Transverse colon (tissue), 4 donors: Measurements from ENCODE around the gene ABCA7. TPM values are rescaled to one million over a fixed set of nuclear protein-coding genes. Genes with fewer than 3 reads are reported as not detected.

Experiments
- DNase-seq: peaks from one replicate; pipeline ENCODE4 v3.0.0-alpha.2; 2019
- H3K27ac ChIP-seq, 4 donors: fragments of 200-600 bp; sonication (generic); 2 replicates each; pipeline ENCODE4 v1.5.1; 2016 to 2018; ENCODE audit warnings: inconsistent platforms in 4 of 4
- H3K27me3 ChIP-seq: fragments of 200-600 bp; sonication (generic); 2 replicates; pipeline ENCODE4 v1.5.1; 2017; ENCODE audit warnings: inconsistent platforms
- H3K36me3 ChIP-seq, 4 donors: fragments of 200-600 bp; sonication (generic); 2 replicates each; pipeline ENCODE4 v1.5.1; 2017 to 2019; ENCODE audit warnings: inconsistent platforms in 4 of 4
- H3K4me1 ChIP-seq, 4 donors: fragments of 200-600 bp; sonication (generic); 2 replicates each; pipeline ENCODE4 v1.5.1; 2017 to 2020; ENCODE audit warnings: inconsistent platforms in 4 of 4
- H3K4me3 ChIP-seq, 4 donors: fragments of 200-600 bp; sonication (generic); 1 replicate in 1 of 4; 2 replicates in 3 of 4; pipeline versions ENCODE4 v1.5.1 to v1.6.1; 2017 to 2019; ENCODE audit warnings: inconsistent platforms in 4 of 4
- H3K9me3 ChIP-seq, 2 donors: fragments of 200-600 bp; sonication (generic); 2 replicates each; pipeline ENCODE4 v1.5.1; 2017 to 2019; ENCODE audit warnings: inconsistent platforms in 2 of 2
- EP300 ChIP-seq: sonication (generic); formaldehyde crosslinking; IDR thresholded peaks from one replicate; pipeline ENCODE4 v1.6.1; 2017; ENCODE audit warnings: antibody characterized with exemption, low read depth
- POLR2A ChIP-seq: fragments of 450-650 bp; IDR thresholded peaks from one replicate; pipeline ENCODE4 v1.6.1; 2016; ENCODE audit warnings: antibody characterized with exemption, mild to moderate bottlenecking, moderate library complexity
- POLR2AphosphoS5 ChIP-seq, 3 donors: sonication (generic); formaldehyde crosslinking; IDR thresholded peaks; one replicate each; pipeline ENCODE4 v1.6.1; 2016; ENCODE audit warnings: antibody characterized with exemption in 3 of 3
- WGBS, 2 donors: methylation state at CpG; one replicate each; pipeline ENCODE4 v1.1.5; 2018; ENCODE audit warnings: low coverage in 1 of 2; 5-methylcytosine and 5-hydroxymethylcytosine counted together
- in situ Hi-C, 4 donors: fragments of 200-750 bp; cut with MboI; loops; one replicate each; pipeline versions ENCODE4 v1.15.0 to v1.15.1; 2017; ENCODE audit warnings: low sequenced_read_pairs in 3 of 4, low pct_ligation_motif_present in 1 of 4, low pct_unique_long_range_greater_than_20kb in 1 of 4
- intact Hi-C: fragments of 100-400 bp; cut with DNase I; formaldehyde crosslinking; loops from one replicate; pipeline ENCODE4 v1.15.1; 2023; ENCODE audit warnings: low total_unique reads
- total RNA-seq, 4 donors: library from RNA; depleted of rRNA; stranded (reverse); fragments of >200 nt; gene quantifications; one replicate each; pipeline ENCODE4 v1.1.0, GENCODE V29; 2016
- TF ChIP-seq, protein P1 (sequence below), 5 experiments: fragments of 200-600 bp in 3 of 5; fragments of 450-650 bp in 2 of 5; sonication (generic) in 3 of 5; IDR thresholded peaks; 1 replicate in 2 of 5; 2 replicates in 3 of 5; pipeline ENCODE4 v1.5.1; 2016 to 2017; ENCODE audit warnings: antibody characterized with exemption in 5 of 5, inconsistent platforms in 3 of 5, mild to moderate bottlenecking in 2 of 5, moderate library complexity in 1 of 5

Gene ABCA7
- total RNA-seq, 4 donors from 2014 or later = 47.1 to 128 (median 82.0) TPM

DNA sequence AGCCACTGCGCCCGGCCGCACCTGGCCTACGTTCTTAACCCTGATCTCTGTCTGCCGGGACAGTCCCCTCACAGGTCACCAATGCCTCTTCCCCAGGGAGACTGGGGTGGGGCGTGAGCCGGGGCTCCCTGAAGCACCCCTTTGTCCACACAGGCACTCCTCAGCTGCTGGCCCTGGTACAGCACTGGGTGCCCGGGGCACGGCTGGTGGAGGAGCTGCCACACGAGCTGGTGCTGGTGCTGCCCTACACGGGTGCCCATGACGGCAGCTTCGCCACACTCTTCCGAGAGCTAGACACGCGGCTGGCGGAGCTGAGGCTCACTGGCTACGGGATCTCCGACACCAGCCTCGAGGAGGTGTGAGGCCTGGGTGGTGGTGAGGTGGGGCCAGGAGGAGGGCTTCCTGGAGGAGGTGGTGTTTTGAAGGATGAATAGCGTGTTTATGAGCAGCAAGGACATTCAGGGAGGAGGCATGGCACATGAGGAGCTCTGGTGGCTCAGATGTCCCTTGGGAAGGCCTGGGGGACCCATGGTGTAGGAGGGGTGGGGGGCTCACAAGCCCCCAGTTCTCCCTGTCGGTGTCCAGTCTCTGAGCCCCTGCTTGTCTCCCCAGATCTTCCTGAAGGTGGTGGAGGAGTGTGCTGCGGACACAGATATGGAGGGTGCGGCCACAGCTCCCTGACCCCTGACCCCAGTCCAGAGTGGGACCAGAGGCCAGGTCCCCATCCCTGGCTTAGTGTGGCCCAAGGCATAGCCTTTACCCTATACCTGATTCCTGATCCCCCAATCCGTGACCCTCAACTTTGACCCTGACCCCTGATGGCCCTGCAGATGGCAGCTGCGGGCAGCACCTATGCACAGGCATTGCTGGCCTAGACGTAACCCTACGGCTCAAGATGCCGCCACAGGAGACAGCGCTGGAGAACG is 13.5 kb downstream of the ABCA7 start:
- Histone ChIP-seq H3K27ac (no peak overlapping the region), H3K27me3 (no peaks in the 10 kb centered on the region), H3K9me3 (peaks cover 0 to 13% of the 10 kb centered on the region in 2 donors), H3K36me3 (no peaks in the 10 kb centered on the region), H3K4me3 (no peak overlapping the region), H3K4me1 (no peaks in the 10 kb centered on the region)
- intact Hi-C loops = no loop called here
- WGBS, 2 donors = 88 to 90% methylated on average over 2 to 30 of the region's 31 CpGs
- TF ChIP-seq POLR2AphosphoS5 (IDR thresholded peaks at IDR 0.05) = no peak
- TF ChIP-seq POLR2A = no peak
- TF ChIP-seq EP300 = no peak
- in situ Hi-C loops = no loop called here
- peak; percentile 5 for DNase-seq

DNA sequence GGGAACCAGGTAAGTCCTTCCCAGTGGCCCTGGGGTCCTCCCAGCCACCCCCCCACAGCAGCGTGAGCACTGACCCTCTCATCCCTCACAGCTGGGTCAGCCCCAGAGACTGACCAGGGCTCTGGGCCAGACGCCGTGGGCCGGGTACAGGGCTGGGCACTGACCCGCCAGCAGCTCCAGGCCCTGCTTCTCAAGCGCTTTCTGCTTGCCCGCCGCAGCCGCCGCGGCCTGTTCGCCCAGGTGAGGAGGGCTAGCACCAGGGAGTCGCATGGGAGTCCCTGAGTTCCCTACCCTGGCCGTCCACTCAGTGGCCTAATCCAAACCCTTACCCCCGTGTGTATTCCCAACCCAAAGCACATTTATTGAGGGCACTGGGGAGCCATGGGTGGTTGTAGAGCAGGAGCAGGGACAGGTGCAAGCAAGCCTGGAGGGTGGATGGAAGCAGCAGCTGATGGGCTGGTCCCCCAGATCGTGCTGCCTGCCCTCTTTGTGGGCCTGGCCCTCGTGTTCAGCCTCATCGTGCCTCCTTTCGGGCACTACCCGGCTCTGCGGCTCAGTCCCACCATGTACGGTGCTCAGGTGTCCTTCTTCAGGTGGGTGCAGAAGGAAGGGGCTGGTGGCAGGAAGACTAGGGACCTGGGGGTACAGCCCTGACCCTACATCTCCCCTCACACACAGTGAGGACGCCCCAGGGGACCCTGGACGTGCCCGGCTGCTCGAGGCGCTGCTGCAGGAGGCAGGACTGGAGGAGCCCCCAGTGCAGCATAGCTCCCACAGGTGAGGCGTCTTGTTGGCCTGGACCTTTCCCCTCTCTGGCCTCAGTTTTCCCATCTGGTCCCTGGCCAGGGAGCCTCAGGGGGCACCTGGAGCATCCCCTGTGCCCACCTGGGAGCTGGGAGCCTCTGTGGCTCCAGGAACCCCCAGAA is 14.5 kb downstream of the ABCA7 start:
- no peak for TF ChIP-seq EP300
- TF ChIP-seq POLR2AphosphoS5 (IDR thresholded peaks at IDR 0.05) = no peak
- TF ChIP-seq, protein P1, sequence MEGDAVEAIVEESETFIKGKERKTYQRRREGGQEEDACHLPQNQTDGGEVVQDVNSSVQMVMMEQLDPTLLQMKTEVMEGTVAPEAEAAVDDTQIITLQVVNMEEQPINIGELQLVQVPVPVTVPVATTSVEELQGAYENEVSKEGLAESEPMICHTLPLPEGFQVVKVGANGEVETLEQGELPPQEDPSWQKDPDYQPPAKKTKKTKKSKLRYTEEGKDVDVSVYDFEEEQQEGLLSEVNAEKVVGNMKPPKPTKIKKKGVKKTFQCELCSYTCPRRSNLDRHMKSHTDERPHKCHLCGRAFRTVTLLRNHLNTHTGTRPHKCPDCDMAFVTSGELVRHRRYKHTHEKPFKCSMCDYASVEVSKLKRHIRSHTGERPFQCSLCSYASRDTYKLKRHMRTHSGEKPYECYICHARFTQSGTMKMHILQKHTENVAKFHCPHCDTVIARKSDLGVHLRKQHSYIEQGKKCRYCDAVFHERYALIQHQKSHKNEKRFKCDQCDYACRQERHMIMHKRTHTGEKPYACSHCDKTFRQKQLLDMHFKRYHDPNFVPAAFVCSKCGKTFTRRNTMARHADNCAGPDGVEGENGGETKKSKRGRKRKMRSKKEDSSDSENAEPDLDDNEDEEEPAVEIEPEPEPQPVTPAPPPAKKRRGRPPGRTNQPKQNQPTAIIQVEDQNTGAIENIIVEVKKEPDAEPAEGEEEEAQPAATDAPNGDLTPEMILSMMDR (IDR thresholded peaks at IDR 0.05) = no peak
- TF ChIP-seq POLR2A = no peak
- no peaks in the 10 kb centered on the region for H3K4me1 ChIP-seq
- H3K4me3 ChIP-seq = no peak overlapping the region
- H3K9me3 ChIP-seq = peaks cover 0 to 13% of the 10 kb centered on the region in 2 donors
- H3K27ac ChIP-seq = no peak overlapping the region
- no peaks in the 10 kb centered on the region for H3K27me3 ChIP-seq
- H3K36me3 ChIP-seq = no peaks in the 10 kb centered on the region
- no peak for DNase-seq
- intact Hi-C loops = no loop called here
- in situ Hi-C loops = no loop called here
- WGBS, 2 donors = 96% methylated on average over 24 of the region's 28 CpGs; no CpG with 5 or more reads in 1 of the 2 donors

DNA sequence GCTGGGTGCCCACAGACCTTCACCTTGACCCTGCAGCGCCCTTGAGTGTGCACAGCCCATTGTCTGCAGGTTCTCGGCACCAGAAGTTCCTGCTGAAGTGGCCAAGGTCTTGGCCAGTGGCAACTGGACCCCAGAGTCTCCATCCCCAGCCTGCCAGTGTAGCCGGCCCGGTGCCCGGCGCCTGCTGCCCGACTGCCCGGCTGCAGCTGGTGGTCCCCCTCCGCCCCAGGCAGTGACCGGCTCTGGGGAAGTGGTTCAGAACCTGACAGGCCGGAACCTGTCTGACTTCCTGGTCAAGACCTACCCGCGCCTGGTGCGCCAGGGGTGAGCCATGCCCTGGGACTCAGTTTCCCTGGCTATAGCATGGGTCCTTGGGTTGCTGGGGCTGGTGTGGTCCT is 15.1 kb downstream of the ABCA7 start:
- no peaks in the 10 kb centered on the region for H3K27me3 ChIP-seq
- 95% methylated on average over 11 of the region's 14 CpGs; no CpG with 5 or more reads in 1 of the 2 donors for WGBS, 2 donors
- no peaks in the 10 kb centered on the region for H3K36me3 ChIP-seq
- intact Hi-C loops (no loop called here), in situ Hi-C loops (no loop called here)
- H3K9me3 ChIP-seq = peaks cover 0 to 13% of the 10 kb centered on the region in 2 donors
- no peaks in the 10 kb centered on the region for H3K4me1 ChIP-seq
- DNase-seq = no peak
- no peak overlapping the region for H3K27ac ChIP-seq
- TF ChIP-seq POLR2AphosphoS5 (IDR thresholded peaks at IDR 0.05) (no peak), EP300 (no peak), POLR2A (no peak)
- TF ChIP-seq, protein P1 (IDR thresholded peaks at IDR 0.05) = no peak
- H3K4me3 ChIP-seq = no peak overlapping the region

DNA sequence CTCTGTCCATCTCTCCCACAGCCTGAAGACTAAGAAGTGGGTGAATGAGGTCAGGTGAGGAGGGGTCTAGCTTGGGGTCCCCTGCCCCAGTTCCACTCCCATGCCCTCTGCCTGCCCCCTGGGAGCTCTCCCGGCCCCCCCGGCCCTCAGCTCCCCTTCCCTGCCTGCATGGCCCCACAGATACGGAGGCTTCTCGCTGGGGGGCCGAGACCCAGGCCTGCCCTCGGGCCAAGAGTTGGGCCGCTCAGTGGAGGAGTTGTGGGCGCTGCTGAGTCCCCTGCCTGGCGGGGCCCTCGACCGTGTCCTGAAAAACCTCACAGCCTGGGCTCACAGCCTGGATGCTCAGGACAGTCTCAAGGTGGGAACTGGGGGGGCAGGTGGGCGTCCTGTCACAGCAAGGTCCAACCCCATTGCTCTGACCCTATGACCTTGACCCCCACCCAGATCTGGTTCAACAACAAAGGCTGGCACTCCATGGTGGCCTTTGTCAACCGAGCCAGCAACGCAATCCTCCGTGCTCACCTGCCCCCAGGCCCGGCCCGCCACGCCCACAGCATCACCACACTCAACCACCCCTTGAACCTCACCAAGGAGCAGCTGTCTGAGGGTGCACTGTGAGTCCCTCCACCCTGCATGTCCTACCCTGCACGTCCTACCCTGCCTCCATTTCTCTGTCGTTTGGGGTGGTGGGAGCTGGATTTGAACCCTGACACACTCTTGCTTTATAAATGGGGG is 16.1 kb downstream of the ABCA7 start:
- Histone ChIP-seq H3K4me3 (no peak overlapping the region), H3K27me3 (no peaks in the 10 kb centered on the region), H3K27ac (no peak overlapping the region), H3K4me1 (no peaks in the 10 kb centered on the region), H3K9me3 (peaks cover 0 to 13% of the 10 kb centered on the region in 2 donors), H3K36me3 (no peaks in the 10 kb centered on the region)
- TF ChIP-seq POLR2AphosphoS5 (IDR thresholded peaks at IDR 0.05) = no peak
- TF ChIP-seq, protein P1 (IDR thresholded peaks at IDR 0.05) = no peak
- no peak for TF ChIP-seq POLR2A
- no peak for TF ChIP-seq EP300
- intact Hi-C loops = no loop called here
- DNase-seq = no peak
- WGBS, 2 donors = 93 to 95% methylated on average over 4 to 20 of the region's 20 CpGs
- in situ Hi-C loops = no loop called here
